ENCODE data around the gene TRIM31.

The TRIM31 gene

GRCh38 chr6:30074331-30075093 lies 38.4 kb downstream of the TRIM31 start:
- DNase-seq = no peak

GRCh38 chr6:30073489-30074235 lies 39.2 kb downstream of the TRIM31 start:
- no peak for DNase-seq

- DNase-seq = no peak
Measured at GRCh38 chr6:30071858-30072257, 41.0 kb downstream of the TRIM31 start.

GRCh38 chr6:30071081-30071818 lies 41.6 kb downstream of the TRIM31 start:
- DNase-seq = no peak

GRCh38 chr6:30067460-30068139 lies 45.3 kb downstream of the TRIM31 start:
- DNase-seq = no peak

GRCh38 chr6:30066577-30067459 lies 46.1 kb downstream of the TRIM31 start, which contains the start of gene PPP1R11:
PPP1R11 (plus strand) TSS chr6:30067198; CDS start chr6:30067411, 213 bp downstream.
- DNase-seq = peak; percentile 100

- no peak for DNase-seq
Measured at GRCh38 chr6:30066082-30066481, 46.8 kb downstream of the TRIM31 start.

- DNase-seq = no peak
Measured at GRCh38 chr6:30063315-30063714, 49.6 kb downstream of the TRIM31 start.

- no peak for DNase-seq
Measured at GRCh38 chr6:30062471-30063178, 50.3 kb downstream of the TRIM31 start.

- DNase-seq = peak; percentile 49
Measured at GRCh38 chr6:30061858-30062458, 50.9 kb downstream of the TRIM31 start.

- DNase-seq = peak; percentile 98
Measured at GRCh38 chr6:30061092-30061857, 51.6 kb downstream of the TRIM31 start, which contains the start of gene POLR1H. POLR1H (plus strand) TSS chr6:30061265; CDS start chr6:30061525, 260 bp downstream.

- peak; percentile 33 for DNase-seq
Measured at GRCh38 chr6:30060606-30061091, 52.2 kb downstream of the TRIM31 start.

- DNase-seq = no peak
Measured at GRCh38 chr6:30055513-30055912, 57.4 kb downstream of the TRIM31 start.

- no peak for DNase-seq
Measured at GRCh38 chr6:30053682-30054081, 59.2 kb downstream of the TRIM31 start.
